Vagina (tissue), 2 donors: Measurements from ENCODE around the gene PSMB8. TPM values are rescaled to one million over a fixed set of nuclear protein-coding genes. Genes with fewer than 3 reads are reported as not detected.
"Not testable (repeated sequence)": the region's sequence is repeated elsewhere in the genome, so short reads cannot be mapped to it uniquely, and the experiment has no call there.

Experiments
- DNase-seq, 2 donors: peaks; one replicate each; pipeline ENCODE4 v3.0.0-alpha.2; 2017; ENCODE audit errors: extremely low spot score in 2 of 2
- H3K27ac ChIP-seq: fragments of 200-600 bp; sonication (generic); one replicate; pipeline ENCODE4 v1.5.1; 2019
- H3K27me3 ChIP-seq: fragments of 200-600 bp; sonication (generic); one replicate; pipeline ENCODE4 v1.5.1; 2019
- H3K36me3 ChIP-seq, 2 donors: fragments of 200-600 bp; sonication (generic); one replicate each; pipeline ENCODE4 v1.5.1; 2017 to 2019
- H3K4me1 ChIP-seq: fragments of 200-600 bp; sonication (generic); one replicate; pipeline ENCODE4 v1.5.1; 2019
- H3K4me3 ChIP-seq, 2 donors: fragments of 200-600 bp; sonication (generic); 1 replicate in 1 of 2; 2 replicates in 1 of 2; pipeline ENCODE4 v1.5.1; 2016 to 2019
- H3K9me3 ChIP-seq: fragments of 200-600 bp; sonication (generic); one replicate; pipeline ENCODE4 v1.5.1; 2019
- CTCF ChIP-seq, 3 experiments: fragments of 450-650 bp in 2 of 3; fragments of 200-600 bp in 1 of 3; sonication (generic) in 1 of 3; IDR thresholded peaks; one replicate each; pipeline ENCODE4 v1.5.1; 2017 to 2019; ENCODE audit warnings: antibody characterized with exemption in 3 of 3, mild to moderate bottlenecking in 2 of 3, moderate library complexity in 2 of 3
- POLR2A ChIP-seq, 2 donors: fragments of 450-650 bp; IDR thresholded peaks; one replicate each; pipeline ENCODE4 v1.6.1; 2017; ENCODE audit warnings: antibody characterized with exemption in 2 of 2, mild to moderate bottlenecking in 2 of 2, moderate library complexity in 2 of 2
- POLR2AphosphoS5 ChIP-seq, 2 donors: sonication (generic); formaldehyde crosslinking; IDR thresholded peaks; one replicate each; pipeline ENCODE4 v1.9.0; 2017; ENCODE audit warnings: antibody characterized with exemption in 2 of 2, mild to moderate bottlenecking in 2 of 2, low read depth in 1 of 2; ENCODE audit not compliant: insufficient read depth in 1 of 2
- intact Hi-C: fragments of 100-400 bp; cut with DNase I; formaldehyde crosslinking; loops from one replicate; pipeline ENCODE4 v1.15.1; 2023
- total RNA-seq: library from RNA; depleted of rRNA; stranded (reverse); fragments of >200 nt; gene quantifications from one replicate; pipeline ENCODE4 v1.2.3, GENCODE V29; 2016

Gene PSMB8
- total RNA-seq, 1 donor from 2014 or later = 31.9 TPM

DNA sequence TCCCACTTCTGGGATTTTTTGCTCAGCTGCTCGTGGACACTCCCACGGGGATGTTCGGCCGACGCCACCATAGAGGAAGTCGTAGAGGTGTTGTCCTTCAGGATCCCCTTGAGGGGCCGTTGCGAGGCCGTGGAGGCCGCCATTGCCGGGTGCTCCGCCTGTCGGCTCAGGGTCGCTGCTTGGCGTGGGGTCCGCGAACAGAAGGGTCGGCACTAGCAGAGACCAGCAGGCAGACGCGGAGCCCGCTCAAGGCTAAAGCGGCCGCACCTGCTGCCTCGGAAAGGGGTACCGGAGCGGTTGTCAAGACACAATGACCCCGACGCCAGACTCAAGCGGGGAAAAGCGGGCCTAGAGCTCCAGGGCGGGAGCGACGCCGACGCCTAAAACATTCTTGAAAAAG, 35.8 kb upstream of the PSMB8 start:
- intact Hi-C loops = loop anchor here (10.0 kb wide), 1 partner anchor 285 kb away; no protein-coding TSS in a partner anchor
- H3K9me3 ChIP-seq = no peaks in the 10 kb centered on the region
- no peaks in the 10 kb centered on the region for H3K27me3 ChIP-seq
- H3K27ac ChIP-seq = no peak overlapping the region
- H3K36me3 ChIP-seq = no peaks in the 10 kb centered on the region
- no peaks in the 10 kb centered on the region for H3K4me1 ChIP-seq
- no peak overlapping the region for H3K4me3 ChIP-seq
- no peak for DNase-seq
- TF ChIP-seq POLR2AphosphoS5 (IDR thresholded peaks at IDR 0.05; ENCODE audit: insufficient read depth in 1 of 2, low read depth in 1 of 2) (no peak), POLR2A (IDR thresholded peaks at IDR 0.05) (no peak), CTCF (IDR thresholded peaks at IDR 0.05) (no peak)

GRCh38 chr6:32876603-32877002, 32.8 kb upstream of the PSMB8 start:
- Histone ChIP-seq H3K36me3 (no peaks in the 10 kb centered on the region), H3K27me3 (no peaks in the 10 kb centered on the region), H3K9me3 (no peaks in the 10 kb centered on the region), H3K4me1 (no peaks in the 10 kb centered on the region), H3K27ac (no peak overlapping the region), H3K4me3 (no peak overlapping the region)
- DNase-seq = no peak
- no peak for TF ChIP-seq CTCF (IDR thresholded peaks at IDR 0.05)
- no peak for TF ChIP-seq POLR2AphosphoS5 (IDR thresholded peaks at IDR 0.05; ENCODE audit: insufficient read depth in 1 of 2, low read depth in 1 of 2)
- no peak for TF ChIP-seq POLR2A (IDR thresholded peaks at IDR 0.05)
- intact Hi-C loops = no loop called here

DNA sequence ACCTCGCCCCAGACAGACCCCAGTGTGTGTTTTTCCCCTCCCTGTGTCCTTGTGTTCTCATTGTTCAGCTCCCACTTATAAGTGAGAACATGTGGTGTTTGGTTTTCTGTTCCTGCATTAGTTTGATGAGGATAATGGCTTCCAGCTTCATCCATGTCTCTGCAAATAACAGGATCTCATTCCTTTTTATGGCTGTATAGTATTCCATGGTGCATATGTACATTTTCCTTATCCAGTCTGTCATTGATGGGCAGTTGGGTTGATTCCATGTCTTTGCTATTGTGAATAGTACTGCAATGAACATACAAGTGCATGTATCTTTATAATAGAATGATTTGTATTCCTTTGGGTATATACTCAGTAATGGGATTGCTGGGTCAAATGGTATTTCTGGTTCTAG, 30.1 kb upstream of the PSMB8 start:
- H3K4me3 ChIP-seq, H3K27ac ChIP-seq, H3K27me3 ChIP-seq, H3K4me1 ChIP-seq, DNase-seq, H3K9me3 ChIP-seq, H3K36me3 ChIP-seq, intact Hi-C loops: not testable (repeated sequence)

GRCh38 chr6:32868257-32868788, 24.5 kb upstream of the PSMB8 start:
- intact Hi-C loops = loop anchor here (5.0 kb wide), 1 partner anchor 41 kb away; no protein-coding TSS in a partner anchor
- TF ChIP-seq POLR2AphosphoS5 (IDR thresholded peaks at IDR 0.05; ENCODE audit: insufficient read depth in 1 of 2, low read depth in 1 of 2) (peak in 1 of 2 donors; percentile 79), POLR2A (IDR thresholded peaks at IDR 0.05) (no peak), CTCF (IDR thresholded peaks at IDR 0.05) (peak; percentile 87 to 94 (median 92))
- no peak overlapping the region for H3K27ac ChIP-seq
- no peaks in the 10 kb centered on the region for H3K36me3 ChIP-seq
- no peaks in the 10 kb centered on the region for H3K4me1 ChIP-seq
- DNase-seq = no peak
- H3K4me3 ChIP-seq = no peak overlapping the region
- no peaks in the 10 kb centered on the region for H3K27me3 ChIP-seq
- no peaks in the 10 kb centered on the region for H3K9me3 ChIP-seq

DNA sequence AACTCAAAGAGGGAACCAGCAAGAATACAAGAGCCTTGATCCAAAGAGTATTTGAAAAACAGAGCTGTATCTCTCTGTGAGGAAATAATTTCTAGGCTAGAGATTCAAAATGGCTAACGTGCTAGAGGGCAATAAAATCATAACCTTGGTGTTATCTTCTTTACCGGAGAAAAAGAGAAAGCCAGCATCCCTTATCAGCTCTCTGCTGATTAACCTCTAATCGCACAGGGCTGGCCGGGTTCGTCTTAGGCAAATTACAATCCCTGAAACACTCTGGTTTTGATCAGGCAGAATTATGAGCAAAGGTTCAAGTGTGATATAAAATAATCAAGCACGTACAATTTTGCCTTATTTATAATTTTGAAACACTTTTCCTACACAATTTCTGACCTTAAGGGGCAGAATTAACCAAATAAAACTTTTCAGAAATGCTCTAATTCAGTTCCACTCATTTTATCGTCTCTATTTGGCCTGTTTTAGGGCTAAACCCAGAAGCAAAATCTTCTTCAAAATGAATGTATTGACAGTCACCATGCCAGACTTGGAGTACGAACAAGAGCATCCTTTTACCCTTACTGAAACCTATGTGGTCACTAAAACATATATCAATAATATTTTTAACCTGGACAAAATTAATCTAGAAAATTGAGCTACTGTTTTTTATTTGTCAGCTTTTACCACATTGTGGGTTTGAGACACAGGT, 23.9 kb upstream of the PSMB8 start:
- Histone ChIP-seq H3K36me3 (no peaks in the 10 kb centered on the region), H3K4me1 (no peaks in the 10 kb centered on the region), H3K9me3 (no peaks in the 10 kb centered on the region), H3K4me3 (no peak overlapping the region), H3K27ac (no peak overlapping the region), H3K27me3 (no peaks in the 10 kb centered on the region)
- no peak for DNase-seq
- intact Hi-C loops = loop anchor here (5.0 kb wide), 1 partner anchor 40 kb away; no protein-coding TSS in a partner anchor
- TF ChIP-seq POLR2AphosphoS5 (IDR thresholded peaks at IDR 0.05; ENCODE audit: insufficient read depth in 1 of 2, low read depth in 1 of 2) (no peak), POLR2A (IDR thresholded peaks at IDR 0.05) (no peak), CTCF (IDR thresholded peaks at IDR 0.05) (no peak)
